HL-60 (cell line): ENCODE results near the gene GANAB.

Source experiments
- GABPA ChIP-seq: IDR thresholded peaks from 2 replicates; pipeline ENCODE4 v1.6.1; 2012; ENCODE audit warnings: low read depth
- SPI1 ChIP-seq: IDR thresholded peaks from 2 replicates; pipeline ENCODE4 v1.6.1; 2012; ENCODE audit warnings: low read depth, mild to moderate bottlenecking, borderline replicate concordance
- TF ChIP-seq, protein P1 (sequence below): IDR thresholded peaks from one replicate; pipeline ENCODE4 v1.5.1; 2011; ENCODE audit warnings: low read length, control low read depth, inconsistent platforms; ENCODE audit not compliant: insufficient read depth
- TF ChIP-seq, protein P2 (sequence below): IDR thresholded peaks from 2 replicates; pipeline ENCODE4 v1.6.1; 2012; ENCODE audit warnings: low read depth; ENCODE audit not compliant: insufficient replicate concordance

DNA sequence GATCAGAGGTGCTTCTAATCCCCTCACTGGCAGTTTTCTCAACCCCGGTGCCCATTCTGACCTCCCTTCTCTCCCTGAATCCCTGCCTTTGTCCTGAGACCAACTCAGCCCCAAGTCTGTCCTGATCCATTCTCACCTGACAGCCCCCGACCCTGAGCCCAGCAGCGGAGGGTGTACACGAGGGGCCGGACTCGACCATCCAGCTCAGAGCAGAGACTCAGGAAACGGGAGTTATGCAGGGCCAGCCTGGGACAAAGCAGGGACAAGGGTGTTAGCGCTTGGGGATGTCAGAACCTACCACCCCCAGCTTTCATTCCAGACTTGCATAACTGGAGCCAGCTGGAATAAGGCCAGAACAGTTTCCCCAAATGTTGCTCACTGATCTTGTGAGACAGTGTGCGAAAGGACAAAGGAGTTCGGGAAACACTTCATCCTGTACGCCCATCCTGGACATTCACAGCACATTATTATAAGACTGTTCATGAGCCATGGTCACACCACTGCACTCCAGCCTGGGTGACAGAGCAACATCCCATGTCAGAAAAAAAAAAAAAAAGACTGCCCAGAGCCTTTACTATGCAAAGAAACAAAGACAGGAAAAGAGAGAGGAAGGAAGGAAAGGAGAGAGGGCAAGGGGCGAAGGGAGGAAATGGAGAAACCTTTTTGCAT lies 69.2 kb downstream of the GANAB start:
- TF ChIP-seq, protein P1, sequence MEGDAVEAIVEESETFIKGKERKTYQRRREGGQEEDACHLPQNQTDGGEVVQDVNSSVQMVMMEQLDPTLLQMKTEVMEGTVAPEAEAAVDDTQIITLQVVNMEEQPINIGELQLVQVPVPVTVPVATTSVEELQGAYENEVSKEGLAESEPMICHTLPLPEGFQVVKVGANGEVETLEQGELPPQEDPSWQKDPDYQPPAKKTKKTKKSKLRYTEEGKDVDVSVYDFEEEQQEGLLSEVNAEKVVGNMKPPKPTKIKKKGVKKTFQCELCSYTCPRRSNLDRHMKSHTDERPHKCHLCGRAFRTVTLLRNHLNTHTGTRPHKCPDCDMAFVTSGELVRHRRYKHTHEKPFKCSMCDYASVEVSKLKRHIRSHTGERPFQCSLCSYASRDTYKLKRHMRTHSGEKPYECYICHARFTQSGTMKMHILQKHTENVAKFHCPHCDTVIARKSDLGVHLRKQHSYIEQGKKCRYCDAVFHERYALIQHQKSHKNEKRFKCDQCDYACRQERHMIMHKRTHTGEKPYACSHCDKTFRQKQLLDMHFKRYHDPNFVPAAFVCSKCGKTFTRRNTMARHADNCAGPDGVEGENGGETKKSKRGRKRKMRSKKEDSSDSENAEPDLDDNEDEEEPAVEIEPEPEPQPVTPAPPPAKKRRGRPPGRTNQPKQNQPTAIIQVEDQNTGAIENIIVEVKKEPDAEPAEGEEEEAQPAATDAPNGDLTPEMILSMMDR: no peak
- TF ChIP-seq, protein P2, sequence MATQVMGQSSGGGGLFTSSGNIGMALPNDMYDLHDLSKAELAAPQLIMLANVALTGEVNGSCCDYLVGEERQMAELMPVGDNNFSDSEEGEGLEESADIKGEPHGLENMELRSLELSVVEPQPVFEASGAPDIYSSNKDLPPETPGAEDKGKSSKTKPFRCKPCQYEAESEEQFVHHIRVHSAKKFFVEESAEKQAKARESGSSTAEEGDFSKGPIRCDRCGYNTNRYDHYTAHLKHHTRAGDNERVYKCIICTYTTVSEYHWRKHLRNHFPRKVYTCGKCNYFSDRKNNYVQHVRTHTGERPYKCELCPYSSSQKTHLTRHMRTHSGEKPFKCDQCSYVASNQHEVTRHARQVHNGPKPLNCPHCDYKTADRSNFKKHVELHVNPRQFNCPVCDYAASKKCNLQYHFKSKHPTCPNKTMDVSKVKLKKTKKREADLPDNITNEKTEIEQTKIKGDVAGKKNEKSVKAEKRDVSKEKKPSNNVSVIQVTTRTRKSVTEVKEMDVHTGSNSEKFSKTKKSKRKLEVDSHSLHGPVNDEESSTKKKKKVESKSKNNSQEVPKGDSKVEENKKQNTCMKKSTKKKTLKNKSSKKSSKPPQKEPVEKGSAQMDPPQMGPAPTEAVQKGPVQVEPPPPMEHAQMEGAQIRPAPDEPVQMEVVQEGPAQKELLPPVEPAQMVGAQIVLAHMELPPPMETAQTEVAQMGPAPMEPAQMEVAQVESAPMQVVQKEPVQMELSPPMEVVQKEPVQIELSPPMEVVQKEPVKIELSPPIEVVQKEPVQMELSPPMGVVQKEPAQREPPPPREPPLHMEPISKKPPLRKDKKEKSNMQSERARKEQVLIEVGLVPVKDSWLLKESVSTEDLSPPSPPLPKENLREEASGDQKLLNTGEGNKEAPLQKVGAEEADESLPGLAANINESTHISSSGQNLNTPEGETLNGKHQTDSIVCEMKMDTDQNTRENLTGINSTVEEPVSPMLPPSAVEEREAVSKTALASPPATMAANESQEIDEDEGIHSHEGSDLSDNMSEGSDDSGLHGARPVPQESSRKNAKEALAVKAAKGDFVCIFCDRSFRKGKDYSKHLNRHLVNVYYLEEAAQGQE: no peak
- TF ChIP-seq GABPA (no peak), SPI1 (no peak)
